Measurements from ENCODE around the gene FAAP100.

FAAP100 gene

DNA sequence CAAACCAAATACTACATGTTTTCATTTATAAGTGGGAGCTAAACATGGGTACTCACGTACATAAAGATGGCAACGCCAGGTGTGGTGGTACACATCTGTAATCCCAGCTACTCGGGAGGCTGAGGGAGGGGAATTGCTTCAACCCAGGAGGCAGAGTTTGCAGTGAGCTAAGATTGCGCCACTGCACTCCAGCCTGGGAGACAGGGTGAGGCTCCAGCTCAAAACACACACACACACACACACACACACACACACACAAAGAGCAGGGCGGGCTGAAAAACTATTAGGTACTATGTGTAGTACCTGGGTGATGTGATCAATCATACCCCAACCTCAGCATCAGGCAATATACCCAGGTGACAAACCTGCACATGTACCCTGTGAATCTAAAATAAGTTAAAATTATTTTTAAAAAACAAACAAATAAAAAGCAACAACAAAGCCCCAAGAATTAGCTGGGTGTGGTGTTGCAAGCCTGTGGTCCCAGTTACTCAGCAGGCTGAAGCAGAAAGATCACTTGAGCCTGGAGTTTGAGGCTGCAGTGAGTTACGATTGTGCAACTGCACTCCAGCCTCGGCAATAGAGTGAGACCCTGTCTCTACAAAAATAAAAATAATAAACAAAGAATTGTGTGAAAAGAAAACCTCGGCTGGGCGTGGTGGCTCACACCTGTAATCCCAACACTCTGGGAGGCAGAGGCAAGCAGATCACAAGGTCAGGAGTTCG, 11.9 kb upstream of the FAAP100 start:
- H3K4me3 ChIP-seq (ENCODE audit: low read length): no peak overlapping the region
- no peak for DNase-seq (ENCODE audit: low read depth)
- TF ChIP-seq, protein P1, sequence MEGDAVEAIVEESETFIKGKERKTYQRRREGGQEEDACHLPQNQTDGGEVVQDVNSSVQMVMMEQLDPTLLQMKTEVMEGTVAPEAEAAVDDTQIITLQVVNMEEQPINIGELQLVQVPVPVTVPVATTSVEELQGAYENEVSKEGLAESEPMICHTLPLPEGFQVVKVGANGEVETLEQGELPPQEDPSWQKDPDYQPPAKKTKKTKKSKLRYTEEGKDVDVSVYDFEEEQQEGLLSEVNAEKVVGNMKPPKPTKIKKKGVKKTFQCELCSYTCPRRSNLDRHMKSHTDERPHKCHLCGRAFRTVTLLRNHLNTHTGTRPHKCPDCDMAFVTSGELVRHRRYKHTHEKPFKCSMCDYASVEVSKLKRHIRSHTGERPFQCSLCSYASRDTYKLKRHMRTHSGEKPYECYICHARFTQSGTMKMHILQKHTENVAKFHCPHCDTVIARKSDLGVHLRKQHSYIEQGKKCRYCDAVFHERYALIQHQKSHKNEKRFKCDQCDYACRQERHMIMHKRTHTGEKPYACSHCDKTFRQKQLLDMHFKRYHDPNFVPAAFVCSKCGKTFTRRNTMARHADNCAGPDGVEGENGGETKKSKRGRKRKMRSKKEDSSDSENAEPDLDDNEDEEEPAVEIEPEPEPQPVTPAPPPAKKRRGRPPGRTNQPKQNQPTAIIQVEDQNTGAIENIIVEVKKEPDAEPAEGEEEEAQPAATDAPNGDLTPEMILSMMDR (conservative IDR thresholded peaks at IDR 0.05; ENCODE audit: low read depth, low read length): no peak

DNA sequence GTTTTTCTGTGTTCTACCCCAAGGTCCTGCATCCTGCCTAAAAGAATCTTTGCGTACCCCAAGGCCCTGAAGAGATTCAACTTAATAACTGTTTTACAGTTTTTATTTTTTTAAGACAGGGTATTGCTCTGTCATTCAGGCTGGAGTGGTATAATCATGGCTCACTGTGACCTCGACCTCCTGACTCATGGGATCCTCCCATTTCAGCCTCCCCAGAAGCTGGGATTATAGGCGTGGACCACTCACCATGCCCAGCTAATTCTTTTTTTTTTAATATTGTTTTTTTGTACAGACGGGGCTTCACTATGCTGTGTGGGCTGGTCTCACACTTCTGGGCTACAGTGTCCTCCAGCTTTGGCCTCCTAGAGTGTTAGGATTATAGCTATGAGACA, 9.3 kb upstream of the FAAP100 start:
- DNase-seq (ENCODE audit: low read depth): no peak
- no peak overlapping the region for H3K4me3 ChIP-seq (ENCODE audit: low read length)
- TF ChIP-seq, protein P1 (conservative IDR thresholded peaks at IDR 0.05; ENCODE audit: low read depth, low read length): no peak

GRCh38 chr17:81558941-81559806, 7.0 kb upstream of the FAAP100 start:
- TF ChIP-seq, protein P1 (conservative IDR thresholded peaks at IDR 0.05; ENCODE audit: low read depth, low read length): peak; percentile 22
- no peak overlapping the region for H3K4me3 ChIP-seq (ENCODE audit: low read length)
- DNase-seq (ENCODE audit: low read depth): no peak

DNA sequence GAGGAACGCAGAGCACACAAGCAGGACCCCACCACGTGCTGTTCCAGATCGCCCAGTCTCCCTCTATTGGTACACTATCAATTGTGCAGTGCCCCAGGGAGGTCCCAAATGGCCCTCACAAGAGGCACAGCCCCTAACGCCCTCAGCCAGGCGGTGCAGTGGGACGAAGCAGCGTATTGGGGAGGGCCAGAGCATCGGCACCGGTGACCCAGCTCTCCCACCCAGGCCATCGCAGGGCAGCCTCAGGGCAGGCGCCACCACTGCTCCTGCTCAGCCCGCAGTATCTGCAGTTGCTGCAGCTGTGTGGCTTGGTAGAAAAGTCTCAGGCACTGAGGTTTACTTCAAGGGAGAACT, 5.9 kb upstream of the FAAP100 start:
- TF ChIP-seq, protein P1 (conservative IDR thresholded peaks at IDR 0.05; ENCODE audit: low read depth, low read length): no peak
- no peak for DNase-seq (ENCODE audit: low read depth)
- H3K4me3 ChIP-seq (ENCODE audit: low read length): no peak overlapping the region

- TF ChIP-seq, protein P1 (conservative IDR thresholded peaks at IDR 0.05; ENCODE audit: low read depth, low read length): no peak
- DNase-seq (ENCODE audit: low read depth): no peak
- no peak overlapping the region for H3K4me3 ChIP-seq (ENCODE audit: low read length)
Observed at GRCh38 chr17:81557276-81558114, 5.3 kb upstream of the FAAP100 start.

DNA sequence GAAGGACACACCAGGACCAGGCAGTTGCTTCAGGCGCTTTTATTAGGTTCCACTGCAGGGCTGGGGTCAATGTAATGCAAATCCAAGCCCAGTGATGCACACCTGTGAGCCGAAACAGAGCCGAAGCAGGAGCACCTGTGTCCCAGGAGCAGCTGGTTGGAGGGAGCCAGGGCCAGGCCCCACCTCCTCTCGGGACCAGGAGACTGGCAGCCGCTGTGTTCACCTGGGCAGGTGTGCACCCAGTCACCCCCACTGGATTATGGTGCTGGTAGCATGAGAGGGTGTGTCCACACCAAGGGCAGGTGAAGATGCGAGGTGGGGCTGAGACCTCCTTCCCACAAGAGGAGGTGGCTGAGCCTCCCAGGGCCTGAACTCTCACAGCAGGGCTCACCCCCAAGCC, 4.7 kb upstream of the FAAP100 start:
- no peak for DNase-seq (ENCODE audit: low read depth)
- no peak overlapping the region for H3K4me3 ChIP-seq (ENCODE audit: low read length)
- TF ChIP-seq, protein P1 (conservative IDR thresholded peaks at IDR 0.05; ENCODE audit: low read depth, low read length): no peak

Data from retinal pigment epithelial cell (primary cell).